HG03135 (cell line): ENCODE data around the gene WDR36.
"Not testable (repeated sequence)": the region's sequence is repeated elsewhere in the genome, so short reads cannot be mapped to it uniquely, and the experiment has no call there.

Source experiments
- ATAC-seq: cut with Tn5 transposase; IDR thresholded peaks from one replicate; pipeline ENCODE4 v1.9.1; 2021; ENCODE audit warnings: mild to moderate bottlenecking, moderate library complexity; ENCODE audit not compliant: unreplicated experiment

Gene WDR36

GRCh38 chr5:111134864-111135263, 42.7 kb downstream of the WDR36 start:
- no peak for ATAC-seq

- ATAC-seq = no peak
These were observed 43.2 kb downstream of the WDR36 start for GRCh38 chr5:111135363-111135762.

GRCh38 chr5:111135946-111136345, 43.8 kb downstream of the WDR36 start:
- ATAC-seq = no peak

GRCh38 chr5:111138096-111138495, 45.9 kb downstream of the WDR36 start:
- ATAC-seq = no peak

GRCh38 chr5:111141471-111141870, 49.3 kb downstream of the WDR36 start:
- ATAC-seq = not testable (repeated sequence)

- no peak for ATAC-seq
These were observed 50.8 kb downstream of the WDR36 start for GRCh38 chr5:111142932-111143331.

GRCh38 chr5:111143910-111144309, 51.8 kb downstream of the WDR36 start:
- ATAC-seq = peak; percentile 34

- ATAC-seq = peak; percentile 97
These were observed 52.3 kb downstream of the WDR36 start for GRCh38 chr5:111144352-111144930.

- ATAC-seq = no peak
These were observed 53.9 kb downstream of the WDR36 start for GRCh38 chr5:111146053-111146452.

- no peak for ATAC-seq
These were observed 55.4 kb downstream of the WDR36 start for GRCh38 chr5:111147502-111147901.

- ATAC-seq = no peak
These were observed 59.9 kb downstream of the WDR36 start for GRCh38 chr5:111151998-111152397.

- ATAC-seq = no peak
These were observed 61.3 kb downstream of the WDR36 start for GRCh38 chr5:111153483-111153882.

GRCh38 chr5:111153945-111154344, 61.8 kb downstream of the WDR36 start:
- no peak for ATAC-seq

- ATAC-seq = peak; percentile 85
These were observed 66.1 kb downstream of the WDR36 start for GRCh38 chr5:111158105-111158744.

GRCh38 chr5:111159845-111160244, 67.7 kb downstream of the WDR36 start:
- ATAC-seq = no peak

- ATAC-seq = no peak
These were observed 70.9 kb downstream of the WDR36 start for GRCh38 chr5:111163000-111163399.

- ATAC-seq = no peak
These were observed 72.9 kb downstream of the WDR36 start for GRCh38 chr5:111165058-111165457.

GRCh38 chr5:111167551-111167950, 75.4 kb downstream of the WDR36 start:
- ATAC-seq = no peak

- no peak for ATAC-seq
These were observed 76.5 kb downstream of the WDR36 start for GRCh38 chr5:111168608-111169007.

- ATAC-seq = no peak
These were observed 77.1 kb downstream of the WDR36 start for GRCh38 chr5:111169269-111169668.

GRCh38 chr5:111170279-111170678, 78.1 kb downstream of the WDR36 start:
- no peak for ATAC-seq

- no peak for ATAC-seq
These were observed 80.4 kb downstream of the WDR36 start for GRCh38 chr5:111172504-111172903.

- no peak for ATAC-seq
These were observed 81.3 kb downstream of the WDR36 start for GRCh38 chr5:111173476-111173875.
